Measurements from ENCODE around the gene KLHDC3. TPM values are rescaled to one million over a fixed set of nuclear protein-coding genes. Genes with fewer than 3 reads are reported as not detected.
A peak's percentile ranks its signal among the peaks of the same experiment; 100 is the strongest.

KLHDC3 gene
- total and polyA plus RNA-seq, 8 donors, result 19.7 to 48.8 (median 29.9) TPM

DNA sequence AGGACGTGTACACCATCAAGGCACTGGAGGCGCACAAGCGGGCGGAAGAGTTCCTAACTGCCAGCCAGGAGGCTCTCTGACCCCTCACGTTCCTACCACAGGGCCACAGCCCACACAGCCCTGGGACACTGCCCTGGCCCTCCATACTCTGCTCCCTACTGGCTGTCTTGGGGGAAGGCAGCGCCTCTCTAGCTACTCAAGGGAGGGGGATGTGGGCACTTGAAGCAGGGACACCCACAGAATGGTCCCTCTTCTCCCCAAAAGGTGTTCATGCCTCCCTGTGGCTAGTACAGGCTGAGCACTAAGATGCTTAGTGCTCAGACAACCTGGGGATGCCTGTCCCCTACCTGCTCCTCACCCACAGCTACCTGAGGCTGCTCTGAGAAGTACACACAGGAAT, 2.8 kb upstream of the KLHDC3 start:
- Histone ChIP-seq H3K27ac (no peak overlapping the region), H3K4me1 (peaks cover 0 to 18% (median 4%) of the 10 kb centered on the region in 3 donors), H3K9me3 (no peaks in the 10 kb centered on the region), H3K27me3 (no peaks in the 10 kb centered on the region), H3K36me3 (peaks cover 0 to 32% (median 7%) of the 10 kb centered on the region in 3 donors), H3K4me3 (no peak overlapping the region)
- no peak for DNase-seq
- ATAC-seq, result no peak
- intact Hi-C loops (cut with DNase I), result no loop called here
- no peak for FAIRE-seq
- TF ChIP-seq, protein P1, sequence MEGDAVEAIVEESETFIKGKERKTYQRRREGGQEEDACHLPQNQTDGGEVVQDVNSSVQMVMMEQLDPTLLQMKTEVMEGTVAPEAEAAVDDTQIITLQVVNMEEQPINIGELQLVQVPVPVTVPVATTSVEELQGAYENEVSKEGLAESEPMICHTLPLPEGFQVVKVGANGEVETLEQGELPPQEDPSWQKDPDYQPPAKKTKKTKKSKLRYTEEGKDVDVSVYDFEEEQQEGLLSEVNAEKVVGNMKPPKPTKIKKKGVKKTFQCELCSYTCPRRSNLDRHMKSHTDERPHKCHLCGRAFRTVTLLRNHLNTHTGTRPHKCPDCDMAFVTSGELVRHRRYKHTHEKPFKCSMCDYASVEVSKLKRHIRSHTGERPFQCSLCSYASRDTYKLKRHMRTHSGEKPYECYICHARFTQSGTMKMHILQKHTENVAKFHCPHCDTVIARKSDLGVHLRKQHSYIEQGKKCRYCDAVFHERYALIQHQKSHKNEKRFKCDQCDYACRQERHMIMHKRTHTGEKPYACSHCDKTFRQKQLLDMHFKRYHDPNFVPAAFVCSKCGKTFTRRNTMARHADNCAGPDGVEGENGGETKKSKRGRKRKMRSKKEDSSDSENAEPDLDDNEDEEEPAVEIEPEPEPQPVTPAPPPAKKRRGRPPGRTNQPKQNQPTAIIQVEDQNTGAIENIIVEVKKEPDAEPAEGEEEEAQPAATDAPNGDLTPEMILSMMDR (IDR thresholded peaks at IDR 0.05), result no peak
- 86 to 87% methylated on average over 6 of the region's 6 CpGs for WGBS, 2 donors

DNA sequence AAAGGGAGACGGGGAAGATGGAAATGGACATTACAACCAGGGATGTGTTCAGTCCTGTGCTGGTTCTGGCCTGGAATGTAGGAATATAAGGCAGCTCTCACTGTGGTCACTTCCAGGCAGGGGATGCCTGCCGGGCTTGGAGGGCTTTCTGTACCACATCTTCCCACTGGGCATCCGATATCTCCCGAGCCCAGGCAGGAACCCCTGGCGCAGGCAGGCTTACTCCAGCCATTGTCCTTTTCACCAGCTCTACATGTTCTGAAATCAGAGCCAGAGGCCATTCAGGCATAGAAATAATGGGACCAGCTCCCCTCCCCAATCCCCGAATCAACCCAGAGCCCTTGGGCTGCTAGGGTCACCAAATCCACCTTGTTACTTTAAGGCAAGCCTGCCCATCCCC, 1.7 kb upstream of the KLHDC3 start:
- H3K4me1 ChIP-seq, result peaks cover 0 to 19% (median 4%) of the 10 kb centered on the region in 3 donors
- H3K36me3 ChIP-seq, result peaks cover 0 to 32% (median 4%) of the 10 kb centered on the region in 3 donors
- no peak overlapping the region for H3K4me3 ChIP-seq
- no peak for ATAC-seq
- 83 to 91% methylated on average over 6 of the region's 6 CpGs for WGBS, 2 donors
- H3K27me3 ChIP-seq, result no peaks in the 10 kb centered on the region
- no peak for DNase-seq
- intact Hi-C loops (cut with DNase I), result no loop called here
- no peak for FAIRE-seq
- TF ChIP-seq, protein P1 (IDR thresholded peaks at IDR 0.05), result no peak
- no peak overlapping the region for H3K27ac ChIP-seq
- no peaks in the 10 kb centered on the region for H3K9me3 ChIP-seq

DNA sequence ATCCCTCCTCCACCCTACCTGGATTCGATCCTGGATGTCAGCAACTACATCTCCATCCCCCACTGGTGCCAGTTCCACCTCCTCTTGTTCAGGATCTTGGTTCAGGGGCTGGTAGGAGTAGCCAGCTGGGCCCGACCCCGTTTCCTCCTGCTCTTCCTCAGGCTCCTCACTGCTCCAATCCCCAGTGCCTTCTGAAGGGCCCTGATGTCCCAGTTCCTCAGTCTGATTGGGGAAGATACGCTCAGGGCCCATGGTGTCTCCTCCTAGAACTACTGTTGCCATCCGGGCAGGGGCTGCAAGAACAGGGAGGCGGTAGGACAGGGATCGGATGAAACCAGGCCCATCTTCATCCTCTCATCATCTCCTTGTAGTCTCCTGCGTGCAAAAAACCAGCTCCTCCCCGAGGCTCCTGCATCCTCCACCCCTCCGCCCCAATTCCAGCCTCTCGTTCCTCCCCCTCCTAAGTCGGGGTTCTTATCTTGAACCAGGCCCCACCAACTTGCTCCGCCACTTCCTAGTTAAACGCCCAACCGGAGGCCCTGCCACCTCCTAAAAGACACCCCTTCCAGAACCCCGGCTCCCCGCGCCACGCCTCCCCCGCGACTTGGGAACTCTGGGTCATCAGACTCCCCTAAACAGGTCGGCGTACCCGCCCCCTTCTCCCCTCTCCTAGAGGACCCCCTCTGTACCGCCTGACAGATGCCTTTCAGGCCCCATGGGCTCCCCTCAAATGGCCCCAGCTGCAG, 779 bp upstream of the KLHDC3 start:
- FAIRE-seq (no peak), DNase-seq (peak in 2 of 6 donors; percentile 28 to 30), ATAC-seq (peak in 1 of 4 donors; percentile 1)
- peak overlapping the region in 2 of 4 donors; percentile 30 to 50 for H3K27ac ChIP-seq
- no peaks in the 10 kb centered on the region for H3K27me3 ChIP-seq
- 2 to 3% methylated on average over 25 of the region's 25 CpGs for WGBS, 2 donors
- peak overlapping the region; percentile 45 to 69 (median 54) for H3K4me3 ChIP-seq
- peaks cover 0 to 19% (median 4%) of the 10 kb centered on the region in 3 donors for H3K4me1 ChIP-seq
- intact Hi-C loops (cut with DNase I), result no loop called here
- TF ChIP-seq, protein P1 (IDR thresholded peaks at IDR 0.05), result no peak
- H3K9me3 ChIP-seq, result no peaks in the 10 kb centered on the region
- peaks cover 0 to 26% (median 0%) of the 10 kb centered on the region in 3 donors for H3K36me3 ChIP-seq

DNA sequence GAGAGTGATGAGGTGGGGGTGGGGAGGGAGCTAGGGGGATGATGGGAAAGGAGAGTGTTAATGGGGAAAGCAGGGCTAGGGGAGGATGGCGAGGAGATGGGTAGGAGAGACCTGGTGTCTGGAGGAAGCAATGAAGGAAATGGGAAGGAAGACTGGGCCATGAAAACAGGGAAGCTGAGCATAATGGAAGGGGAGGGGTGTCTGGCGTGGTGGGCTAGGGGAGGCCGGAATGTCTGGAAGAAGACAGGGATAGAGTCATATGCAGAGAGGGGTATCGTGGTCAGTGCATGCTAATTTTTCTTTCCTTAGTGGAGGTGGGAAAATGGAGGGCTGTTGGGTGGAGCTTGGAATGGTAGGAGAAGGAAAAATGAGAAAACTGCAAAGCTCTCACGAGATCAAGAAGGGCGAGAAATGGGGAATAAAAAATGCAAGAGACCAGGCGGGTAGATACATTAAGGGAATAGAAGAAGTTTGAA, 423 bp downstream of the KLHDC3 start:
- no peak for DNase-seq
- TF ChIP-seq, protein P1 (IDR thresholded peaks at IDR 0.05), result no peak
- Histone ChIP-seq H3K4me3 (peak overlapping the region; percentile 42 to 69 (median 65)), H3K27me3 (no peaks in the 10 kb centered on the region), H3K36me3 (peaks cover 0 to 21% (median 0%) of the 10 kb centered on the region in 3 donors), H3K27ac (peak overlapping the region in 2 of 4 donors; percentile 25 to 58), H3K9me3 (no peaks in the 10 kb centered on the region), H3K4me1 (peaks cover 0 to 19% (median 4%) of the 10 kb centered on the region in 3 donors)
- 0 to 1% methylated on average over 7 of the region's 7 CpGs for WGBS, 2 donors
- no peak for ATAC-seq
- intact Hi-C loops (cut with DNase I), result no loop called here
- no peak for FAIRE-seq
